ENCODE measurements around the gene CDC42BPG. TPM values are rescaled to one million over a fixed set of nuclear protein-coding genes. Genes with fewer than 3 reads are reported as not detected.
A peak's percentile ranks its signal among the peaks of the same experiment; 100 is the strongest.

The CDC42BPG gene
- total and polyA plus RNA-seq, 10 of the 15 experiments (the other 5 are each of a cell fraction or from before 2014, with no cell fraction given) = 0.02 to 1.3 (median 0.09) TPM; not detected in 1

- Histone ChIP-seq H3K36me3 (ENCODE audit: control insufficient read depth in 2 of 2, insufficient read depth in 2 of 2, low read length in 1 of 2) (peaks cover 7 to 39% of the 10 kb centered on the region in 2 experiments), H2AFZ (ENCODE audit: control insufficient read depth, low read depth, low read length) (no peak overlapping the region), H3K27ac (ENCODE audit: control insufficient read depth, insufficient read depth) (no peak overlapping the region), H3K4me2 (ENCODE audit: control insufficient read depth, insufficient read depth) (peak overlapping the region; percentile 96), H3K79me2 (ENCODE audit: control insufficient read depth, insufficient read depth, low read length) (peaks cover 54% of the 10 kb centered on the region), H3K27me3 (replicated peaks in 1 of 2; ENCODE audit: control insufficient read depth in 2 of 2, insufficient read depth in 2 of 2, low read length in 1 of 2) (no peaks in the 10 kb centered on the region), H3K4me3 (peak overlapping the region; percentile 66), H3K9ac (ENCODE audit: control insufficient read depth, insufficient read depth, low read length) (peak overlapping the region; percentile 86), H4K20me1 (ENCODE audit: control insufficient read depth, insufficient read depth) (peaks cover 19% of the 10 kb centered on the region), H3K9me3 (replicated peaks; ENCODE audit: control insufficient read depth, insufficient read depth, low read length) (no peaks in the 10 kb centered on the region; the same call in 2 of the 3 replicates), H3K4me1 (ENCODE audit: control insufficient read depth, insufficient read depth, low read length) (peaks cover 32% of the 10 kb centered on the region)
- intact Hi-C loops (cut with micrococcal nuclease; ENCODE audit: unreplicated experiment) (loop anchor here (10.0 kb wide), 1 partner anchor 338 kb away; the partner anchor contains the start of genes TM7SF2 and ZNHIT2), in situ Hi-C loops (cut with MboI) (no loop called here)
- FAIRE-seq (no peak), DNase-seq (ENCODE audit: low read depth, low spot score) (no peak), ATAC-seq (no peak)
- RAD21 ChIA-PET (ENCODE audit: unreplicated experiment) = interaction anchor here (1.8 to 2.1 kb wide), 2 partner anchors 88 to 126 kb away, joined by 4 to 5 read pairs; no protein-coding TSS in a partner anchor
- 17% methylated on average over 6 of the region's 6 CpGs for WGBS (ENCODE audit: insufficient coverage, insufficient replicate concordance, low lambda C conversion rate, missing lambda C conversion rate)
- SMC1A ChIA-PET (ENCODE audit: uncharacterized antibody, unreplicated experiment) = interaction anchor here (1.0 to 2.2 kb wide), 5 partner anchors 9 to 35 kb away, joined by 3 to 8 read pairs (median 5); partner anchors contain the start of genes PYGM and RASGRP2
- BruUV-seq (replicated peaks) = no TSS peak
- CTCF ChIA-PET = interaction anchor here (0.6 to 2.4 kb wide), 8 partner anchors 9 to 87 kb away, joined by 3 to 9 read pairs (median 4); partner anchors contain the start of gene RASGRP2
- TF ChIP-seq KDM1A (IDR thresholded peaks at IDR 0.05; ENCODE audit: borderline replicate concordance) (no peak), TBL1XR1 (IDR thresholded peaks at IDR 0.05; ENCODE audit: low read depth, low read length) (no peak), USF1 (IDR thresholded peaks at IDR 0.05; ENCODE audit: borderline replicate concordance, extremely low read length, insufficient read depth, low read depth, low read length) (no peak)
- POLR2A ChIA-PET = interaction anchor here (0.7 to 2.0 kb wide), 5 partner anchors 13 to 37 kb away, joined by 3 to 5 read pairs (median 3); no protein-coding TSS in a partner anchor
Measured at GRCh38 chr11:64776425-64776824, 68.0 kb downstream of the CDC42BPG start.

- Histone ChIP-seq H3K4me3 (0 out of 2 replicates have a peak overlapping the region, but pooled peaks have one; percentile 14), H3K4me1 (ENCODE audit: control insufficient read depth, insufficient read depth, low read length) (peaks cover 36% of the 10 kb centered on the region), H2AFZ (ENCODE audit: control insufficient read depth, low read depth, low read length) (no peak overlapping the region), H3K9ac (ENCODE audit: control insufficient read depth, insufficient read depth, low read length) (no peak overlapping the region), H3K27ac (ENCODE audit: control insufficient read depth, insufficient read depth) (no peak overlapping the region), H4K20me1 (ENCODE audit: control insufficient read depth, insufficient read depth) (peaks cover 24% of the 10 kb centered on the region), H3K9me3 (replicated peaks; ENCODE audit: control insufficient read depth, insufficient read depth, low read length) (no peaks in the 10 kb centered on the region; the same call in 2 of the 3 replicates), H3K79me2 (ENCODE audit: control insufficient read depth, insufficient read depth, low read length) (peaks cover 66% of the 10 kb centered on the region), H3K4me2 (ENCODE audit: control insufficient read depth, insufficient read depth) (peak overlapping the region; percentile 80), H3K27me3 (replicated peaks in 1 of 2; ENCODE audit: control insufficient read depth in 2 of 2, insufficient read depth in 2 of 2, low read length in 1 of 2) (no peaks in the 10 kb centered on the region), H3K36me3 (ENCODE audit: control insufficient read depth in 2 of 2, insufficient read depth in 2 of 2, low read length in 1 of 2) (peaks cover 24 to 61% of the 10 kb centered on the region in 2 experiments)
- TF ChIP-seq ETV6 (conservative IDR thresholded peaks at IDR 0.05 in 1 of 2, IDR thresholded peaks at IDR 0.05 in 1 of 2; ENCODE audit: borderline replicate concordance in 1 of 2, low read depth in 1 of 2) (no peak), IKZF1 (conservative IDR thresholded peaks at IDR 0.05) (no peak)
- WGBS (ENCODE audit: insufficient coverage, insufficient replicate concordance, low lambda C conversion rate, missing lambda C conversion rate) = 66% methylated on average over 5 of the region's 5 CpGs
- ChIA-PET RAD21 (ENCODE audit: unreplicated experiment) (interaction anchor here (1.1 to 2.1 kb wide), 2 partner anchors 35 to 86 kb away, joined by 4 to 5 read pairs; no protein-coding TSS in a partner anchor), CTCF (interaction anchor here (0.6 to 2.7 kb wide), 5 partner anchors 9 to 34 kb away, joined by 3 to 15 read pairs (median 4); no protein-coding TSS in a partner anchor), POLR2A (no interaction called here), SMC1A (ENCODE audit: uncharacterized antibody, unreplicated experiment) (interaction anchor here (1.4 kb wide), 1 partner anchor 555 kb away, joined by 3 read pairs; no protein-coding TSS in a partner anchor)
- no peak for DNase-seq (ENCODE audit: low read depth, low spot score)
- ATAC-seq = no peak
- no peak for FAIRE-seq
- BruUV-seq (replicated peaks) = no TSS peak
- intact Hi-C loops (cut with micrococcal nuclease; ENCODE audit: unreplicated experiment) = loop anchor here (10.0 kb wide), 1 partner anchor 341 kb away; the partner anchor contains the start of genes TM7SF2 and ZNHIT2
- in situ Hi-C loops (cut with MboI) = no loop called here
Measured at GRCh38 chr11:64774144-64774543, 70.3 kb downstream of the CDC42BPG start.
